ENCODE data around the gene ESPN.

Gene ESPN

DNA sequence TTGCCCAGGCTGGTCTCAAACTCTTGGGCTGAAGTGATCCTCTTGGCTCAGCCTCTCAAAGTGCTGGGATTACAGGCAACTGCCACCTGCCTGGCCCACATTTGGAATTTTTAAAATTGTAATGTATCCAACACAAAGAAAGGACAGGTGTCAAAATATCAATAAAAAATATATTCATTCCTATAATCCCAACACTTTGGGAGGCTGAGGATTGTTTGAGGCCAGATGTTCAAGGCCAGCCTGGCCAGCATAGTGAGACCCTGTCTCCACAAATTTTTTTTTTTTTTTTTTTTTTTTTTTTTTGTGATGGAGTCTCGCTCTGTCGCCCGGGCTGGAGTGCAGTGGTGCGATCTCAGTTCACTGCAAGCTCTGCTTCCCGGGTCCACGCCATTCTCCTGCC, 14.8 kb upstream of the ESPN start:
- DNase-seq (ENCODE audit: low read depth in 2 of 2) = no peak

DNA sequence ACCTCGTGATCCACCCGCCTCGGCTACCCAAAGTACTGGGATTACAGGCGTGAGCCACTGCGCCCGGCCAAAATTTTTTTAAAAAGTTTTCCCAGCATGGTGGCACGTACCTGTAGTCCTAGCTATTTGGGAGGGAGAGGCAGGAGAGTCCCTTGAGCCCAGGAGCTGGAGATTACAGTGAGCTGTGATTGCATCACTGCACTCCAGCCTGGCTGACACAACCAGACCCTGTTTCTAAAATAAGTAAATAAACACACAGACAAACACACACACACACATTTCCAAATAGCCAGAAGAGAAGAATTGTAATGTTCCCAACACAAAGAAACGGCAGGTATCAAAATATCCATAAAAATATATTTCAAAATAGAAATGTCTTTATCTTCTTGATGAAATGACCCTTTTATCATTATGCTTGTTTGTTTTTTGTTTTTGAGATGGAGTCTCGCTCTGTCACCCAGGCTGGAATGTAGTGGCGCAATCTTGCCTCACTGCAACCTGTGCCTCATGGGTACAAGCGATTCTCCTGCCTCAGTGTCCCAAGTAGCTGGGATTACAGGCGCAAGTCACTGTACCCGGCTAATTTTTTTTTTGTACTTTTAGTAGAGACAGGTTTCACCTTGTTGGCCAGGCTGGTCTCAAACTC, 14.2 kb upstream of the ESPN start:
- no peak for DNase-seq (ENCODE audit: low read depth in 2 of 2)

DNA sequence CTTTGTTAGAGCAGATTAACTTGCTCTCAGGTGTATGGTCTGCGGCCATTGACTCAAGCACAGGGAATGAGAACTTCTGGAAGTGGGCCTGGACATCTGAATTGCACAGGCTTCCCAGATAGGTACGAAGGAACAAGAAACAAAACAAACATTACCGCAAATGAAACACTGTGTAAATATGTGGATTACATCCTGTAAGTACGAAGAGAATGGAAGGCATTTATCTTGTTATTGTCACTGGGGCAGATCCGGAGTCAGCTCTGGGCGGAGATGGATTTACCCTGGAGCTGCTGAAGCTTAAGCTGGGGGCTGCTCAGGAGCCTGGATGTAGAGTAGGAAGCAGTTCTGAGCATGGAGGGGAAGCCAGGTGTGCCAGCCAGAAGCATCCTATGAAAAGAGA, 11.7 kb upstream of the ESPN start:
- no peak for DNase-seq (ENCODE audit: low read depth in 2 of 2)

DNA sequence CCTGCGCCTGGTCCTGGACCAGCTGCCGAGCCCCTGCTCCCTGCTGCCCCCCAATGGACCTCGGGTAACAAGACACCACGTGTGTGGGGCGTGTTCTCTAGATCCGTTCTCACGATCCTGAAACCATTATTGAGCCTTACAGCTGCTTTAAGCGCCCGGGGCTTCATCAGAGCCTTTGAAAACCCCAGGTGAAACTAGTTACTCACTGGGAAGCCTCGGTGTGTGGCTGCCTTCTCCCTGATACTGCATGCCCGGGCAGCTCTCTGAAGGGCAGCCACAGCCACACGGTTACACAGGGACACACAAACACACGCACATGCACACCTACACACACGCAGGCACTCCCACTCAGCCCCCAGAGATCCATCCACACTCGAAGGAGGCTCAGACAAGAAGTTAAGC, 10.1 kb upstream of the ESPN start:
- peak in 1 of 2 donors; percentile 11 for DNase-seq (ENCODE audit: low read depth in 2 of 2)

DNA sequence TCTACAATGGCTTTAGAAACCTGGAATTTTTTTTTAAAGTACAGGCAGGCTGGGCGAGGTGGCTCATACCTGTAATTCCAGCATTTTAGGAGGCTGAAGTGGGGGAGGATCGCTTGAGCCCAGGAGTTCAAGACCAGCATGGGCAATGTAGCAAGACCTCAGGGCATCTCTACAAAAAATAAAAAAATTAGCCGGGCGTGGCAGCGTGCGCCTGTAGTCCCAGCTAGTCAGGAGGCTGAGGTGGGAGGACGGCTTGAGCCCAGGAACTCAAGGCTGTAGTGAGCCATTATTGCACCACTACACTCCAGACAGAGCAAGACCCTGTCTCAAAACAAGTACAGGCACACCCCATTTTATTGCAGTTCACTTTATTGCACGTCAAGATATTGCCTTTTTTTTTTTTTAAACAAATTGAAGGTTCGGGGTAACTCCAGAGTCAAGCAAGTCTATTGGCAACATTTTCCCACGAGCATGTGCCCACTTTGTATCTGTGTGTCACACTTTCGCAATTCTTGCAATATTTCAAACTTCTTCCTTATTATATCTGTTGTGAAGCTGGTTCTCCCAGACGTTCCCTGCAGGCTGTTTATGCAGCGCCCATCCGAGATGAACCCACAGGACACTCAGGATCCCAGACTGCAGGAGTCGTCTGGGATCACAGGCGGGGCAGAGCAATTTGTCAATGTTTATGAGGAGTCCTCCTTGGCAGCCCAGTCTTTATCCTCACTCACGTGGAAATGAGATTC, 9.5 kb upstream of the ESPN start:
- DNase-seq (ENCODE audit: low read depth in 2 of 2) = no peak

DNA sequence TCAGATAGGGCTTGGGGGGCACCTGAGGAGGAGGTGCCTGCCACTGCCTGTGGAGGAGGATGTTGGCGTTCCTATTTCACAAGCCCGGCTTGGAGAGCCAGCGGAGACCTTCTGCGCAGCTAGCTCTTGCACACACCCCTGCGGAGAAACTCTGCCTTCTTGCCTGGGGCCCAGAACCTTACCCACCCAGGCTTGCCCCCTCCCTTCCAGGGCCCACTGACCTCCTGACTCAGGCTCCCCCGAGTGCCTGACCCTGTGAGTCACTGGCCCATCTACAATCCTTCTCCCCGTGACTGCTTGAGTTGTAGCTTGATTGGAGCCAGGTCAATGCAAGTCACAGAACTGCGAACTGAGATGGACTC, 8.3 kb upstream of the ESPN start:
- DNase-seq (ENCODE audit: low read depth in 2 of 2) = no peak

DNA sequence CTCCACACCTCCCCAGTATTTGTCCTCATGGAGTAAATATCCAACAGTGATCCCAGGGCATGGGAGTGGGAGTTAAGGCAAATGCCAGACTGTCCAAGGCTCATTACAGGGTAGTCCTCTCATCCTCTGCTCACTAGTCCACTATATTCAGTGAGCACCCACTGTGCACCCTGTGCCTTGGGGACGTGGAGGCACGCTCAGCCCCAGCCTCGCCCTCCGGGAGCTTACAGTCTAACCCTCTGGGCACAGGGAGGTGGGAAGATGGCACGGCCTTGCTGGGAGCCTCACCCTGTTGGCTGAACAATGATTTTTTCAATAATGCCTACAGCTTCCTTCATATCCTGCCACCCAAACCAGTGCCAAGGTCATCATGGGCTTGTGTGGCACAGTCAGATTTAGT, 7.7 kb upstream of the ESPN start:
- DNase-seq (ENCODE audit: low read depth in 2 of 2) = no peak

DNA sequence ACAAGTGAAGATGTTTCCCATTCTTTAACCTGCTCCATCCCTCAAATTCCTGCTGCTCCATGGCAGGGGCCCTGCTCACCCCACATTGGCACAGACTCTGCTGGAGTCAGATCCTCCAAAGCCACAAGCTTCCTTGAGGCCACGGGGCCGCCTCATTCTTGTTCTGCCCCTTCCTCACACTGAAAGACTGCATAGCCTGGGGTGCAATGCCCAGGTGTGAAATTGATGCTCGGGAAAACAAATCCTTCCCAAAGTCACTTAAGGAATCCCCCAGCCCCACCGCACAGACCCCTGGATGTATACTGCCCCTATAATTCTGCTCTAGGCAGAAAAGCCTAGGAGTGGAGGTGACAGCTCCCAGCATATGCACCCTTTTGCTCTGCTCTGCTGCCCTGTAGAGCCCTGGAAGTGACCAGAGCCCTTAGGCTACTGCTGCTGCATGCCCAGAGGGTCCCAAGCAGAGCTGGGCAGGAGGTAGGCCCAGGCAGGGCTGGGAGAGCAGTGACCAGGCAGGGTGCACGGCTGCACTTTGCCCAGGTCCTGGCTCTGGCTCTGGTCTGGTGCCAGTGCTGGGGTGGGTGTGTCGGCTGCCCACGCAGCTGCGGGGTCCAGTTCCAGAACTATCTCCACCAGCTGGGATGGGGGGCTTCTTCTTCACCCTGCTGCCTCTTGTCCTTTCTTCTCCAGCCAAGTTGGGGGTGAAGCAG, 6.5 kb upstream of the ESPN start:
- no peak for DNase-seq (ENCODE audit: low read depth in 2 of 2)

DNA sequence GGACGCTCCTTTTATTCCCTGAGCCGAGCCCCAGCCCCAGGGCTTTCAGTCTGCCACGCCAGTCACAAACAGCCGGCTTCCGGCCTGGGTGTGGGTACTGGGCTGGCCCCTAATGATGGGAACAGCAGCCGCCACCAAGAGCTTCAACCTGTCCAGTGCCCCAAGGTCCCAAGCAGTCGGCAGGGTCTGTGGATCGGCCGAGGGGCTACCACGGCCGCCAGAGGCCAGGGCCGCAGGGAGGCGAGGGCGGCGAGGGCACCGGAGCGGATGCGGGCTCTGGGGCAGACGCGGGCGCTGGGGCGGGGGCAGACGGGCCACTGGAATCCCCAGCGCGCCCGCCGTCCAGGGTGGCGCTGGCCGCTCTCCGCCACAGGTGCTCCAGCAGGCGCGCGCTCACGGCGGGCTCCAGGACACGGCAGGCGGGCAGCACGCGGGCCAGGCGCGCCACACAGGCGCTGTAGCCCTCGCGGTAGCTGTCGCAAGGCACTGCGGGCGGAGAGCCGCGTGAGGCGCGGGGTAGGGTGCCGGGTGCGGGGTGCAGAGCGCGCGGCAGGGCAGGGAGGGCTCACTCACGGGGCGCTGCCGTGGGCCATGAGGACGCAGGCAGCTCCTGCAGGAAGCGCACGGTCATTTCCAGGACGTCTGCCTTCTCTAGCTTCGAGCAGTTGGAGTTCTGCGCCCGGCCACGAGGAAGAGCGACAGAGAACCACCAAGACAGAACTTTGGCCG, 5.7 kb upstream of the ESPN start:
- DNase-seq (ENCODE audit: low read depth in 2 of 2) = no peak

DNA sequence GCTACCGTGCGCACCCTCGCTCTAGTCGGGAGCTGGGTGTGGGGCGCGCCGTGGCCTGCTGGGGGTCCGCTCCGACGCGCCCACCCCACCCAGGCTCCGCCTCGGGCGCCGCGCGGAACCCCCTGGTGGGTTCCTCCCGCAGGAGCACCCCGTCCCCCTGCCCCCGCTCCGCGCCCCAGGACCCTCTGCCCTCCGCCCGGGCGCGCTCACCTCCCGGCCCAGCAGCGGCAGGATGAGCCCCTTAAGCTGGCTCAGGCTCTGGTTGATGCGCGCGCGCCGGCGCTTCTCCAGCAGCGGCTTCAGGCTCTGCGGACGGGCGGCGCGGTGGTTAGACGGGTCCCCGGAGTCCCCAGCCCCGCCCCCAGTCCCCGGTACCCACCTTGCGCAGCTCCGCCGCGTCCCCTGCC, 5.2 kb upstream of the ESPN start:
- DNase-seq (ENCODE audit: low read depth in 2 of 2) = no peak

DNA sequence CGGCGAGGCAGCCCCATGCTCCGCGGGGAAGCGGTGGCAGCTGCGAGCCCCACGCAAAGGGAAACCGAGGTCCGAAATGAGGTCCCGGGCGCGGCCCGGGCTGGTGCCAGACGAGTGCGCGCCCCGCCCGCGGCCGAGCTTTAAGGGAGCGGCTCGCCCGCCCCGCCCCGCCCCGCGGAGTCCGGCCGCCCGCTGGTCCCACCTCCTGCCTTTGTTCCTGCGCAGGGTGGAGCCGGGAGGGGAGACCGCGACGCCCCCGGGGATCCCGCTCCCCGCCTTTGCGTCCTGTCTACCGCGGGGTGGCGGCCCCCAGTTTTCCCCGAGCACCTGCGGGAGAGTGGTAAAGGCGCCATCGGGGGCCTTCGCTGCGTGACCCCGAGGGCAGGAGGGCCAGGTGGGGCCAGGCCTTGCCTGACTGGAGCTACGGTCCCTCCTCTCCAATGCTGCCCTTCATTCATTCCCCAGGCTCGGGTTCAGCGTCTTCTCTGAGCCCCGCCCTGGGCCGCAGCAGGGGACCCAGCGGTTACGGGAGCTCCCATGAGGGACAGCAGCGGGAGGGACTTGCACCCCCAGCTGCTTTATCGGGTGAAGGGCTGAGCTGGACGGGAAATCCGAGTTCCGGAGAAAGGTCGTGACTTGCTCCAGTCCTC, 4.6 kb upstream of the ESPN start, which contains the start of gene HES2:
HES2 (minus strand) TSS at position 116 of the 650 bp plus-strand sequence; CDS start at position 17, 99 bp downstream.
- DNase-seq (ENCODE audit: low read depth in 2 of 2) = no peak

DNA sequence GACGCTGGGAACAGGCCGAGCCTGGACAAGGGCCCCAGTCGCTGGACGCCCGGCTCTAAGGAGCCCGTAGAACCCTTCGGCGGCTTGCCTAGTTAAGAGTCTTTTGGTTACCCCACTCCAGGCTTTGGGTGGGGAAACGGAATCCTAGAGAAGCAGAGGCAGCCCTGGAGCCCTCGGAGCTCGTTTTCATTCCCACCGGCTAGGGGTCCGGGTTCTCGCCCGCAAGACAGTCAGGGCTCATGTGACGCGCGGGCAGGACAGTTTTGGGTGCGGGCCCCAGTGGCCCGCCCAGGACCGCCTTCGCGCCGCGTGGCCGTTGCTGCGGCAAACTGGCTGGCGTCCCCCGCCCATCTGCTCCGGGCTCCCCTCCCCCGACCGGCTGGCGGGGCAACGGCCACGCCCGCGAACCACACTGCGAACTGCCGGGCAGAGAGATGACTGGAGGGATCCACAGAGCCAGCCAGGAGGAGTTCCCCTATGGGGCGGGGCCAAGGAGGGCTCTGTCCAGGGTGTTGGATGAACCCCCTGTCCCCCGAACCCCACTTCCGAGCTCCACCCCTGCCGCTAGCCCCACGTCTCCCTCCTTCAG, 4.0 kb upstream of the ESPN start:
- no peak for DNase-seq (ENCODE audit: low read depth in 2 of 2)

DNA sequence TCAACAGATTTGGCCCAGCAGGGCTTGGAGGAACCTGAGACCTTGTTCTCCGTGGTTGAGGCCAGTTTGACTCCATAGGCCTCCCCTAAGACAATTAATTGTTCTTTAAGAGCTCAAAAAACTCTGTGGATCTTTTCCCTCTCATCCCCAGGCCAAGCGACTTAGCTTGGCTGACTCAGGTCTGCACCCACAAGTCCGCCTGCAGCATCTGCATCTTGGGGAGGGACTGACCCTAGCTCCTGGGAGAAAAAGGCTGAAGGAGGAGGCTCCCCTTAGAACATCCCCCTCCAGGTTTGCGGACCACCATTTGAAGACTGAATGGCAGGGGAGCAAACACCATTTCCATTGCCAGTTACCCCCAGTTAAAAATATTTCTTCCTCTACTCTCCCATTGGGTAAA, 3.3 kb upstream of the ESPN start:
- DNase-seq (ENCODE audit: low read depth in 2 of 2) = no peak

DNA sequence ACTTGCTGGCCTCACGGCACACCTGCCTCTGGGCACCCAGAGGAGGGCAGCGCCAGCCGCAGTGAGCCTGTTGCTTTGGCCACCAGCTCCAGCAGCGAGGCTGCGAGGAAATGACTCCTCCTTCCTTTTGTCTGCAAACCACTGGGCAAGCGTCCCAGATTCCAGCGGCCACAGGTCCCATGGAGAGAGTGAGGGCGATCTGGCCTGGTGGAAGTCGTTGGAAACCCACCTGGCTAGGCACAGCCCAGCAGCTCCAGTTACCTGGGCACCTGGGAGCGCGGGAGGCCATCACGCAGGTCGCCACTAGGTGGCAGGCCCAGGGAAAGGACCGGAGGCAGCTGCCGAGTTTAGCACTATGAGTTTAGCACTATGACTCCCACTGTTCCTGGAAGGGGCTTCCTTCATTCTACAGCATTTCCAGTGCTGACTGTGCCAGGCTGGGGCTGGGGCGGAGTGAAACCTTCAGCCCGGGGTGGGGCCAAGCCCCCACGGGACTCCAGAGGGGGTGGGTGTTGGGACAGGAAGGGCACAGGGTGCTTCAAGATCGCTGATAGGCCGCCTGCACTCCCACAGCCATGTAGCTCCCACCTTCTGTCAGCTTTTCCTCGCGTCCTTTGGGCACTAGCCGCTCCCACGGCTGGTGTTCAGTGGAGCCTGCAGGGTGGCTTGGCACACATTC, 1.1 kb upstream of the ESPN start:
- DNase-seq (ENCODE audit: low read depth in 2 of 2) = peak; percentile 38 to 62

DNA sequence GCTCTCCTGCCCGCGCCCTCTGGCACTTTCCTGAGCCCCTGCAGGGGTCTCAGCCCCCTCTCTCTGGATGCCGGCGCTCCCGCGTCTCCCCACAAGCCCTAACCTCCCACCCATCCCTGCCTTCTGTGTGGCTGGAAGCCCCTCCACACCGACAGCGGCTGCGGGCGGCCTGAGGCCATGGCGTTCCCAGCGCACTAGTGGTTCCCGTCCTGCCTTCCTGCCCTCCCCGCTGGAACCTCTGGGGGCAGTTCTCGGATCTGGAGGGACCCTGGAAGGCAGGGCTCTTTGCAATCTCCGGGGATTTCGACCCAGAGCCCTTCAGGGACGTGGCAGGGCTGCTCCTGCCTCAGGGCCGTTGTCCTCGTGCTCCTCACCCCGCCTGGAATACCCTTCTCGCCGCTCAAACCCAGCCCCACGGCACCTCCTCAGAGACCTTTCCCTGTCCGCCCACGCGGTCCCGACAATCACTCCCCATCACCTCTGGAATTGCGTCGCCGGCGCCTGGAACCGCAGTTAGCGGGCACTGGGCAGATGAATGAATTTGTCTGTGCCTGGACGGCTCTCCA, 493 bp upstream of the ESPN start:
- no peak for DNase-seq (ENCODE audit: low read depth in 2 of 2)

DNA sequence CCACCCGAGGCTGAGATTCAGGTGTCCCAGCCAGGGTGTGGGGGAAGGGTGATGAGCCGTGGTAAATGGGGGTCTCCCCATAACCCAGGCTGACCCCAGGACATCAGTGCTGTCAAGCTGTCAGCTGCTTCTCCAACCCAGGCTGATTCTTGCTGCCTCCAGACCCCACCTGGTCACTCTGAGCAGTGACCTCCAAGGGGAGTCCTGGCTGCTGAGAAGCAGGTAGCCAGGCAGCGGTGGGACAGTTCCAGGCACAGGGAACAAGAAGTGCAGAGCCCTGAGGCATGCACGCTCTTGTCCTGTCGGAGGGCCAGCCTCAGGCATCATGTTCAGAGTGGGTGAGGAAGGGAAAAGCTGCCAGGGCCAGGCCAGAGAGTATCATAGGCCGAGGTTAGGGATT, 1.1 kb downstream of the ESPN start:
- DNase-seq (ENCODE audit: low read depth in 2 of 2) = no peak

DNA sequence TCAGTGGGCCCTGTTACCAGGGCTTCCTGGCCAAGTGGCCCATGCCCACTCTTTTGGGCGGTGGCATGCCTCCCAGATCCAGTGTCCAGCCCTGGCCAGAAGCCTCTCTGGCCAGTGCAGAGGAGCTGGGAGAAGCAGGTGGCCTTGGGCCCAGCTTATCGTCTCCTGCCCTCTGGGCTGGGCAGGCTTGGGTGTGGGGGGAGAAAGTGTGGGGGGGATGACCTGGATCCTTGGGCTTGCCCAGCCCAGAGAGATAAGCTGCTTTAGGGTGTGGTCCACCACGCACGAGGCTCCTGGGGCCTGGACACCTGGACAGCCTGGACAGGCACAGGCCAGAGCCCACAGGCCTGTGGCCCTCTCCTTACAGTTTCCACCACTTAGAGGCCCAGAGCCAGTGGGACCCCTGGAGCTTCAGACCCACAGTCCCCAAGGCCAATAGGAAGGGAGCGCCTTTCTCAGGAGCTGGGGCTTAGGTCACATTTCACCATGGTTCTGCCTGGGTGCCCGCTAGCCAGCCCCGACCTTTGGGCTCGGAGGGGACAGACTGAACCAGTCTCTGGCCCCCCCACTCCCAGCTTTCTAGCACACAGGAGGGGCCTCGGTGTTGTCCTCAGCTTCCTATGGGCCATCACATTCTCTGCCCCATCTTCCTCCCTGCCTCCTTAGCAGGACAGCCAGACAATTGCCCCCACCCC, 1.8 kb downstream of the ESPN start:
- no peak for DNase-seq (ENCODE audit: low read depth in 2 of 2)

DNA sequence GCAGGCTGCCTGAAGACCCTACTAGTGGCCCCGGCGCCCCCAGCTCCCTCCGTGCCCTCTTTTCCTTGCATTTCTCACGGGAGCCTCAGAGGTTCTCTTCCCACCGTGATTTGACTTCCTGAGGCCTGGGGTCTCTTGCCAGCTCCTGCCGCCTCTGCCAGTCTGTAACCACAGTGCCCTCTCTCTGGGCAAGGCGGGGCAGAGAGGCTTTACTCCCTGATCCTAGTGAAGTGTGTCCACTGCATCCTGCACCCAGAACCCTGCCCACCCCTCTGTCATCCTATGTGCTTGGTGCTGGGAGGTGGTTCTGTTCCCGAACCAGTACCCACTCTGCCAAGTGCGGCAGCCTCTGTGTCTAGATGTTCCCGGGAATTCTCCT, 2.4 kb downstream of the ESPN start:
- no peak for DNase-seq (ENCODE audit: low read depth in 2 of 2)

DNA sequence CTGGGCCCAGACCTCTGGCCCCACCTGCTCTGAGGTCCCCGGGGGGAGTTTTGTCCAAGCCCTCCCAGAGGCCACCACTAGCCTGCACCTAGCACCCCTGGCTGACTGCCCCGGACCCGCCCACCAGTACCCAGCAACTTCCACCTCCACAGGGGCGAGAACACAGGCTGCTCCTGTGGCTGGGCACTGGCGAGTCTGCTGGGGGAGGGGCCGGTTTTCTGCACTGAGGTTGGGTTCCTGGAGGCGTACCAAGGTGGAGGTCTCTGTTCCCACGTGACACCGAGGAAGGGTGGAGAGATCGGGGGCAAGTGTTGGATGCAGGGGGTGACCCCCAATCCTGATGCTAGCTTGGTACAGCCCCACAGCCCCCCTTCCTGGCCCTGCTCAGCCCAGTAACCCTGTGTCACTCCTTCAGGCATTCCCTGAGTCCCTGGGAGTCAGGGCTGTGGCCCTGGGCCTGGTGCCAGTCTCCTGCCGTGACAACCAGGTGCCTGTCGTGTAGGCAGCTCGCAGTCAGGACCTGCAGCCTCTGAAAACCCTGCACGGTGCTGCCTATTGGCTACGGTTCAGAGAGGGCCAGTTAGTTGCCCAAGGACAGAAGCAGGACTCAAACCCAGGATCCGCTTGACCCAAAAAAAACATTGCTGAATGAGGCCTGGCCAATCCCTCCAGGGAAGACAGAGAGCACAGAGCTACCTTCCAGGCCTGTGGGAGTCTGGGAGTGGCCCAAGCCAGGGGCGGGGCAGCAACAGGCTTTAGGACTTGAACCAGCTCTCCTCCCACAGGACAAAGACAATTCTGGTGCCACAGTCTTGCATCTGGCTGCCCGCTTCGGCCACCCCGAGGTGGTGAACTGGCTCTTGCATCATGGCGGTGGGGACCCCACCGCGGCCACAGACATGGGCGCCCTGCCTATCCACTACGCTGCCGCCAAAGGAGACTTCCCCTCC, 3.1 kb downstream of the ESPN start:
- DNase-seq (ENCODE audit: low read depth in 2 of 2) = no peak
